GM12878 (cell line): ENCODE results near the gene ANKRD33B. TPM values are rescaled to one million over a fixed set of nuclear protein-coding genes. Genes with fewer than 3 reads are reported as not detected.

Experiments used
- ATAC-seq: fragments of 200-7000 bp; cut with Tn5 transposase; 3 replicates; pipeline ENCODE4 v1.9.1; 2020; ENCODE audit warnings: mild to moderate bottlenecking, moderate library complexity
- BruUV-seq: library from RNA; stranded (reverse); fragments of 400-500 nt; replicated peaks from 2 replicates; lab custom pipeline; 2021; lab: Mats Ljungman, UMichigan
- CTCF ChIA-PET: fragments of 300-600 bp; sonication (Branson Sonifier 250); formaldehyde crosslinking; extraction: SDS; loops from one replicate; lab custom pipeline; 2021; ENCODE audit warnings: inconsistent platforms; lab: Yijun Ruan, JAX
- POLR2A ChIA-PET: fragments of 350-600 bp; formaldehyde crosslinking; extraction: SDS; loops from one replicate; lab custom pipeline; 2021; ENCODE audit warnings: inconsistent platforms; lab: Charles Lee
- RAD21 ChIA-PET: fragments of 300-600 bp; sonication (Branson Sonifier 250); formaldehyde crosslinking; loops from one replicate; lab custom pipeline; 2023; ENCODE audit warnings: antibody characterized with exemption; ENCODE audit not compliant: unreplicated experiment; lab: Charles Lee
- SMC1A ChIA-PET: fragments of 300-600 bp; sonication (Branson Sonifier 250); formaldehyde crosslinking; loops from one replicate; lab custom pipeline; 2023; ENCODE audit not compliant: unreplicated experiment, uncharacterized antibody; lab: Charles Lee
- DNase-seq: peaks from one replicate; pipeline ENCODE4 v3.0.0-alpha.2; 2011; ENCODE audit warnings: low read depth, low spot score
- FAIRE-seq: peaks from 3 replicates; lab custom pipeline; 2011; peaks lifted over from hg19 to GRCh38; lab: Jason Lieb, UNC
- H2AFZ ChIP-seq: 2 replicates; pipeline ENCODE4 v1.6.0; 2011; ENCODE audit warnings: low read depth, low read length, control low read depth; ENCODE audit not compliant: control insufficient read depth
- H3K27ac ChIP-seq: 2 replicates; pipeline ENCODE4 v1.5.1; 2011; ENCODE audit warnings: control low read depth; ENCODE audit not compliant: control insufficient read depth, insufficient read depth
- H3K27me3 ChIP-seq, 2 experiments: replicated peaks in 1 of 2; 2 replicates each; pipeline versions ENCODE4 v1.6.0 to v1.6.1; 2011; ENCODE audit warnings: low read length in 1 of 2; ENCODE audit not compliant: control insufficient read depth in 2 of 2, insufficient read depth in 2 of 2
- H3K36me3 ChIP-seq, 2 experiments: 2 replicates each; pipeline ENCODE4 v1.5.1; 2011; ENCODE audit warnings: low read length in 1 of 2; ENCODE audit not compliant: control insufficient read depth in 2 of 2, insufficient read depth in 2 of 2
- H3K4me1 ChIP-seq: 2 replicates; pipeline ENCODE4 v1.6.1; 2011; ENCODE audit warnings: mild to moderate bottlenecking, low read length, moderate library complexity, mixed read lengths; ENCODE audit not compliant: control insufficient read depth, insufficient read depth
- H3K4me2 ChIP-seq: 2 replicates; pipeline ENCODE4 v1.6.0; 2011; ENCODE audit warnings: control low read depth; ENCODE audit not compliant: control insufficient read depth, insufficient read depth
- H3K4me3 ChIP-seq: fragments of 200-600 bp; sonication (generic); 2 replicates; pipeline ENCODE4 v1.5.1; 2016
- H3K79me2 ChIP-seq: 2 replicates; pipeline ENCODE4 v1.6.0; 2011; ENCODE audit warnings: low read length; ENCODE audit not compliant: control insufficient read depth, insufficient read depth
- H3K9ac ChIP-seq: 2 replicates; pipeline ENCODE4 v1.8.0; 2011; ENCODE audit warnings: low read length, control low read depth, mixed read lengths; ENCODE audit not compliant: control insufficient read depth, insufficient read depth
- H3K9me3 ChIP-seq: replicated peaks from 3 replicates; pipeline ENCODE4 v1.5.1; 2011; ENCODE audit warnings: mild to moderate bottlenecking, low read length; ENCODE audit not compliant: control insufficient read depth, insufficient read depth
- H4K20me1 ChIP-seq: 2 replicates; pipeline ENCODE4 v1.6.0; 2011; ENCODE audit not compliant: control insufficient read depth, insufficient read depth
- BCL11A ChIP-seq: IDR thresholded peaks from 2 replicates; pipeline ENCODE4 v1.6.1; 2011; ENCODE audit warnings: low read depth, low read length
- ESRRA ChIP-seq: IDR thresholded peaks from 2 replicates; pipeline ENCODE4 v1.6.1; 2012; ENCODE audit warnings: mild to moderate bottlenecking, low read length, improper control_type of control experiment
- HDAC2 ChIP-seq: fragments of 200-600 bp; sonication (generic); IDR thresholded peaks from 2 replicates; pipeline ENCODE4 v1.6.1; 2017
- IRF3 ChIP-seq: fragments of 450-650 bp; IDR thresholded peaks from 2 replicates; pipeline ENCODE4 v1.6.1; 2014; ENCODE audit warnings: mild to moderate bottlenecking
- RFX5 ChIP-seq: IDR thresholded peaks from 2 replicates; pipeline ENCODE4 v1.6.1; 2011; ENCODE audit warnings: low read depth, low read length, improper control_type of control experiment
- TCF12 ChIP-seq: IDR thresholded peaks from 2 replicates; pipeline ENCODE4 v1.6.1; 2011; ENCODE audit warnings: low read depth, mild to moderate bottlenecking, low read length
- ZBTB40 ChIP-seq: fragments of 450-650 bp; IDR thresholded peaks from 2 replicates; pipeline ENCODE4 v1.6.1; 2016; ENCODE audit warnings: mild to moderate bottlenecking, moderate library complexity, borderline replicate concordance
- ZNF384 ChIP-seq: IDR thresholded peaks from 2 replicates; pipeline ENCODE4 v1.6.1; 2012; ENCODE audit warnings: low read depth, mild to moderate bottlenecking, low read length, improper control_type of control experiment, borderline replicate concordance
- ZNF622 ChIP-seq: fragments of 450-650 bp; IDR thresholded peaks from 2 replicates; pipeline ENCODE4 v1.6.1; 2017; ENCODE audit warnings: mild to moderate bottlenecking, inconsistent platforms
- WGBS: methylation state at CpG from one replicate; pipeline ENCODE4 v1.1.6; 2016; ENCODE audit warnings: low lambda C conversion rate; ENCODE audit not compliant: insufficient replicate concordance, insufficient coverage; ENCODE audit errors: missing lambda C conversion rate; 5-methylcytosine and 5-hydroxymethylcytosine counted together
- in situ Hi-C: fragments of 300-500 bp; cut with MboI; formaldehyde crosslinking; loops from 9 replicates; pipeline ENCODE4 v1.14.3; 2018; ENCODE audit warnings: mixed read lengths
- intact Hi-C: fragments of 100-400 bp; cut with micrococcal nuclease; formaldehyde crosslinking; loops from one replicate; pipeline ENCODE4 v1.14.2; 2022; ENCODE audit not compliant: unreplicated experiment
- polyA plus RNA-seq, 11 experiments: library from polyadenylated mRNA; depleted of rRNA in 4 of 11; unstranded in 6 of 11; stranded (reverse) in 5 of 11; fragments of >200 nt; fragmentation: Nextera tagmentation in 4 of 11; fragmentation: Illumina TruSeq in 1 of 11; extraction: Ambion mirVana in 4 of 11; extraction: Trizol in 1 of 11; gene quantifications; 1 replicate in 1 of 11; 2 replicates in 10 of 11; pipeline versions ENCODE4 v1.2.1 to v1.2.3, GENCODE V29; 2011 to 2016; ENCODE audit warnings: inconsistent platforms in 2 of 11, missing spikeins in 2 of 11, low read depth in 1 of 11
- total RNA-seq, 4 experiments: library from RNA; depleted of rRNA in 3 of 4; stranded (reverse); fragments of >200 nt in 3 of 4; fragmentation: Illumina TruSeq in 1 of 4; extraction: Trizol in 1 of 4; gene quantifications; 2 replicates each; pipeline versions ENCODE4 v1.2.1 to v1.2.3, GENCODE V29; 2013 to 2021
- TF ChIP-seq, protein P1 (sequence below): fragments of 450-650 bp; formaldehyde crosslinking; IDR thresholded peaks from 2 replicates; pipeline ENCODE4 v1.4.0; 2022; ENCODE audit warnings: mild to moderate bottlenecking, moderate library complexity

ANKRD33B gene
- total and polyA plus RNA-seq, 10 of the 15 experiments (the other 5 are each of a cell fraction or from before 2014, with no cell fraction given), result 4.9 to 61.6 (median 15.6) TPM

DNA sequence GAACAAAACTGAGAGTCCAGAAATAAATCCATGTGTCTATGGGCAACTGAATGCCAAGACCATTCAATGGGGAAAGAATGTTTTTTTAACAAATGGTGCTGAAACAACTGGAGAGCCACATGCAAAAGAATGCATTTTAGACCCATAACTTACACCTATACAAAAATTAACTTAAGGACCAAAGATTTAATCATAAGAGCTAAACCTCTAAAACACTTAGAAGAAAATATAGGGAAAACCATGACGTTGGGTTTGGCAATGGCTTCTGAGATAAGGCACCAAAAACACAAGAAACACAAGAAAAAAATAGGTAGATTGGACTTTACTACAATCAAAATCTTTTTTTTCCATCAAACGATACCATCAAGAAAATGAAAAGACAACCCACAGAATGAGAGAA, 48.4 kb upstream of the ANKRD33B start:
- intact Hi-C loops, result no loop called here
- ChIA-PET RAD21 (no interaction called here), SMC1A (no interaction called here), POLR2A (no interaction called here), CTCF (no interaction called here)
- WGBS, result 17% methylated on average over 2 of the region's 2 CpGs
- no peaks in the 10 kb centered on the region for H3K27me3 ChIP-seq
- no peak overlapping the region for H3K9ac ChIP-seq
- H3K27ac ChIP-seq, result no peak overlapping the region
- in situ Hi-C loops, result no loop called here
- peaks cover 3% of the 10 kb centered on the region; the same call in 1 of the 2 replicates for H3K4me1 ChIP-seq
- H3K4me3 ChIP-seq, result no peak overlapping the region
- no peak overlapping the region for H3K4me2 ChIP-seq
- BruUV-seq, result no TSS peak
- H4K20me1 ChIP-seq, result no peaks in the 10 kb centered on the region
- H3K9me3 ChIP-seq, result no peaks in the 10 kb centered on the region
- TF ChIP-seq ESRRA, result no peak
- TF ChIP-seq ZNF384, result no peak
- no peak for TF ChIP-seq ZNF622
- no peaks in the 10 kb centered on the region for H3K79me2 ChIP-seq
- no peak for DNase-seq
- FAIRE-seq, result no peak
- H3K36me3 ChIP-seq, result no peaks in the 10 kb centered on the region
- ATAC-seq, result no peak
- H2AFZ ChIP-seq, result no peak overlapping the region

GRCh38 chr5:10518347-10518746, 45.5 kb upstream of the ANKRD33B start:
- peaks cover 7% of the 10 kb centered on the region; the same call in 2 of the 3 replicates for H3K9me3 ChIP-seq
- no peak overlapping the region for H3K4me3 ChIP-seq
- ChIA-PET POLR2A (no interaction called here), CTCF (no interaction called here), SMC1A (interaction anchor here (2.0 kb wide), 1 partner anchor 42 kb away, joined by 4 read pairs; no protein-coding TSS in a partner anchor), RAD21 (no interaction called here)
- intact Hi-C loops, result no loop called here
- H3K4me1 ChIP-seq, result peaks cover 3% of the 10 kb centered on the region; the same call in 1 of the 2 replicates
- WGBS, result 94% methylated on average over 2 of the region's 2 CpGs
- H3K36me3 ChIP-seq, result no peaks in the 10 kb centered on the region
- in situ Hi-C loops, result no loop called here
- no peak overlapping the region for H3K9ac ChIP-seq
- H4K20me1 ChIP-seq, result no peaks in the 10 kb centered on the region
- no peak overlapping the region for H3K4me2 ChIP-seq
- no peak for FAIRE-seq
- ATAC-seq, result no peak
- no TSS peak for BruUV-seq
- H3K79me2 ChIP-seq, result no peaks in the 10 kb centered on the region
- no peak overlapping the region for H3K27ac ChIP-seq
- H3K27me3 ChIP-seq, result no peaks in the 10 kb centered on the region
- DNase-seq, result no peak
- no peak overlapping the region for H2AFZ ChIP-seq
- TF ChIP-seq BCL11A (no peak), TCF12 (no peak), ZBTB40 (no peak), RFX5 (no peak), IRF3 (no peak), HDAC2 (no peak)
- TF ChIP-seq, protein P1, sequence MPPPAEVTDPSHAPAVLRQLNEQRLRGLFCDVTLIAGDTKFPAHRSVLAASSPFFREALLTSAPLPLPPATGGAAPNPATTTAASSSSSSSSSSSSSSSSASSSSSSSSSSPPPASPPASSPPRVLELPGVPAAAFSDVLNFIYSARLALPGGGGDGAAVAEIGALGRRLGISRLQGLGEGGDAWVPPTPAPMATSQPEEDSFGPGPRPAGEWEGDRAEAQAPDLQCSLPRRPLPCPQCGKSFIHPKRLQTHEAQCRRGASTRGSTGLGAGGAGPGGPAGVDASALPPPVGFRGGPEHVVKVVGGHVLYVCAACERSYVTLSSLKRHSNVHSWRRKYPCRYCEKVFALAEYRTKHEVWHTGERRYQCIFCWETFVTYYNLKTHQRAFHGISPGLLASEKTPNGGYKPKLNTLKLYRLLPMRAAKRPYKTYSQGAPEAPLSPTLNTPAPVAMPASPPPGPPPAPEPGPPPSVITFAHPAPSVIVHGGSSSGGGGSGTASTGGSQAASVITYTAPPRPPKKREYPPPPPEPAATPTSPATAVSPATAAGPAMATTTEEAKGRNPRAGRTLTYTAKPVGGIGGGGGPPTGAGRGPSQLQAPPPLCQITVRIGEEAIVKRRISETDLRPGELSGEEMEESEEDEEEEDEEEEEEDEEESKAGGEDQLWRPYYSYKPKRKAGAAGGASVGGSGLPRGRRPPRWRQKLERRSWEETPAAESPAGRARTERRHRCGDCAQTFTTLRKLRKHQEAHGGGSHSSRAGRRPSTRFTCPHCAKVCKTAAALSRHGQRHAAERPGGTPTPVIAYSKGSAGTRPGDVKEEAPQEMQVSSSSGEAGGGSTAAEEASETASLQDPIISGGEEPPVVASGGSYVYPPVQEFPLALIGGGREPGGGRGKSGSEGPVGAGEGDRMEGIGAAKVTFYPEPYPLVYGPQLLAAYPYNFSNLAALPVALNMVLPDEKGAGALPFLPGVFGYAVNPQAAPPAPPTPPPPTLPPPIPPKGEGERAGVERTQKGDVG, result no peak
